Measurements from ENCODE around the gene GATAD2A. TPM values are rescaled to one million over a fixed set of nuclear protein-coding genes. Genes with fewer than 3 reads are reported as not detected.
"Not testable (repeated sequence)": the region's sequence is repeated elsewhere in the genome, so short reads cannot be mapped to it uniquely, and the experiment has no call there.

Gene GATAD2A
- total RNA-seq, 2 donors from 2014 or later, result 88.0 to 160 TPM

GRCh38 chr19:19443902-19444680, 38.6 kb downstream of the GATAD2A start:
- peaks cover 31% of the 10 kb centered on the region for H3K36me3 Mint-ChIP-seq (ENCODE audit: low read depth)
- H3K27ac Mint-ChIP-seq, result peak overlapping the region; percentile 54
- ATAC-seq (replicated peaks), result peak; percentile 87
- H3K4me1 Mint-ChIP-seq, result peaks cover 51% of the 10 kb centered on the region
- H3K9me3 Mint-ChIP-seq, result peaks cover 3% of the 10 kb centered on the region
- no peaks in the 10 kb centered on the region for H3K27me3 Mint-ChIP-seq
- peak overlapping the region; percentile 69 for H3K4me3 Mint-ChIP-seq

DNA sequence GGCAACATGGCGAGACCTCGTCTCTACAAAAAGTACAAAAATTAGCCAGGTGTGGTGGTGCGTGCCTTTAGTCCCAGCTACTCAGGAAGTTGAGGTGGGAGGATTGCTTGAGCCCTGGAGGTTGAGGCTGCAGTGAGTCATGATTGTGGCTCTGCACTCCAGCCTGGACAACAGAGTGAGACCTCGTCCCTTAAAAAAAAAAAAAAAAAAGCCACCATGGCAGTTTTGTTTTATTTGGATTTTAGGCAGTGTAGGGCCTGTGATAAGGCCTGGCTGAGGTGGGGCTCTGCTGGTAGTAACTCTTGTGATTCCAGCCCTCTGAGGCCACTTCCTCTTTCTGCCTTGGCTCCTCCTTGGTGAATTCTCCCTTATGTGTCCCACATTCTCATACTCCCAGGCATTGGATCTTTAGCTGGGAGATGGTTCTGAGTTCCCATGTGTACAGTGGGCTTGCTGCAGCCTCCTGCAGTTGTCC, 39.2 kb downstream of the GATAD2A start:
- H3K27me3 Mint-ChIP-seq, result no peaks in the 10 kb centered on the region
- peak overlapping the region; percentile 69 for H3K4me3 Mint-ChIP-seq
- H3K27ac Mint-ChIP-seq, result peak overlapping the region; percentile 54
- peaks cover 3% of the 10 kb centered on the region for H3K9me3 Mint-ChIP-seq
- H3K4me1 Mint-ChIP-seq, result peaks cover 50% of the 10 kb centered on the region
- ATAC-seq (replicated peaks), result peak; percentile 59
- H3K36me3 Mint-ChIP-seq (ENCODE audit: low read depth), result peaks cover 30% of the 10 kb centered on the region

- Mint-ChIP-seq H3K4me3 (peak overlapping the region; percentile 69), H3K27me3 (no peaks in the 10 kb centered on the region), H3K36me3 (ENCODE audit: low read depth) (peaks cover 24% of the 10 kb centered on the region), H3K9me3 (peaks cover 3% of the 10 kb centered on the region), H3K27ac (peak overlapping the region; percentile 54), H3K4me1 (peaks cover 50% of the 10 kb centered on the region)
- no peak for ATAC-seq (replicated peaks)
Observed at GRCh38 chr19:19445288-19445687, 39.8 kb downstream of the GATAD2A start.

GRCh38 chr19:19445911-19446361, 40.5 kb downstream of the GATAD2A start:
- peak; percentile 55 for ATAC-seq (replicated peaks)

GRCh38 chr19:19446655-19447437, 41.4 kb downstream of the GATAD2A start:
- Mint-ChIP-seq H3K9me3 (peaks cover 3% of the 10 kb centered on the region), H3K27me3 (no peaks in the 10 kb centered on the region), H3K4me1 (peaks cover 57% of the 10 kb centered on the region), H3K4me3 (peak overlapping the region; percentile 69), H3K36me3 (ENCODE audit: low read depth) (peaks cover 22% of the 10 kb centered on the region), H3K27ac (peak overlapping the region; percentile 54)
- no peak for ATAC-seq (replicated peaks)

More at GRCh38 chr19:19445911-19446361, 40.5 kb downstream of the GATAD2A start:
- Mint-ChIP-seq H3K4me1 (peaks cover 50% of the 10 kb centered on the region), H3K27ac (peak overlapping the region; percentile 54), H3K36me3 (ENCODE audit: low read depth) (peaks cover 22% of the 10 kb centered on the region), H3K9me3 (peaks cover 3% of the 10 kb centered on the region), H3K27me3 (no peaks in the 10 kb centered on the region), H3K4me3 (peak overlapping the region; percentile 69)

- Mint-ChIP-seq H3K27ac (peak overlapping the region; percentile 54), H3K4me3 (peak overlapping the region; percentile 69), H3K4me1 (peaks cover 63% of the 10 kb centered on the region)
Observed at GRCh38 chr19:19447536-19448237, 42.2 kb downstream of the GATAD2A start.

GRCh38 chr19:19448238-19448544, 42.7 kb downstream of the GATAD2A start:
- peaks cover 60% of the 10 kb centered on the region for H3K4me1 Mint-ChIP-seq
- peaks cover 3% of the 10 kb centered on the region for H3K9me3 Mint-ChIP-seq
- peaks cover 19% of the 10 kb centered on the region for H3K36me3 Mint-ChIP-seq (ENCODE audit: low read depth)
- no peak overlapping the region for H3K27ac Mint-ChIP-seq
- ATAC-seq (replicated peaks), result no peak
- peak overlapping the region; percentile 69 for H3K4me3 Mint-ChIP-seq
- no peaks in the 10 kb centered on the region for H3K27me3 Mint-ChIP-seq

More at GRCh38 chr19:19447536-19448237, 42.2 kb downstream of the GATAD2A start:
- H3K27me3 Mint-ChIP-seq, result no peaks in the 10 kb centered on the region
- peak; percentile 30 for ATAC-seq (replicated peaks)
- peaks cover 3% of the 10 kb centered on the region for H3K9me3 Mint-ChIP-seq
- peaks cover 22% of the 10 kb centered on the region for H3K36me3 Mint-ChIP-seq (ENCODE audit: low read depth)

DNA sequence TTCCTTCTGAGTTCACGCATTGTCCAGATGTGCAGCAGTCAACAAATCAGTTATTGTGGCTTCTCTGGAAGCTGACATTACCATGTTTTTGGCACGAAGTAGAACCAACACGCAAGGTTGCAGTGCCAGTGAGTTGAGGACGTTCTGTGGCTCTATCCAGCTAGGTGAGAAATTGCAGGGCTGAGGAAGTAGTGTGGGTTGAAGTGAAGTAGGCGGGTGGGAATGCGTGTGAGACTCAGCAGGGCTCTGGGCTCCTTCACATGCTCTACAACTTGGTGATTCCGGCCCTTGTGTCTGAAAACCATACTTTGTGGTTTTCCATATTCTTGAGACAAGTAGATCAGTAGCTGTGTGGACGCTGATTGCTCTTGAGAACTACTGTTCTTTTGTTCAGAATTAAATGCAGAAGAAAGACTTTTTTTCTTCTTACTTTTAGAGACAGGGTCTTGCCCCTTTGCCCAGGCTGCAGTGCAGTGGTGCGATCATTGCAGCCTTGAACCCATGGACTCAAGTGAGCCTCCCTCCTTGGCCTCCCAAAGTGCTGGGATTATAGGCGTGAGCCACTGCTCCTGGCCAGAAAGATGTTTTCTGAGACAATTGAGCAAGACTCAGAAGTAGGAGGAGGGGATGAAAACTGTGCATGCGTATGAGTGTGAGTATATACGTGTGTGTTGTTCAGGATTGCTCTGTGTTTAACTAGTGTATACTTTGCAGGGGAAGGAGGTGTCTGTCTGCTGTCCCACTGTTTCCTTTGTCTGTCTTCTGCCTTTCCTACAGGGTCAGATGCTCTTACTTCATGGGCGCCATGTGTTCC, 46.2 kb downstream of the GATAD2A start:
- H3K4me3 Mint-ChIP-seq, result peak overlapping the region; percentile 41
- H3K9me3 Mint-ChIP-seq, result no peaks in the 10 kb centered on the region
- ATAC-seq (replicated peaks), result peak; percentile 91
- no peaks in the 10 kb centered on the region for H3K36me3 Mint-ChIP-seq (ENCODE audit: low read depth)
- H3K27me3 Mint-ChIP-seq, result no peaks in the 10 kb centered on the region
- peaks cover 36% of the 10 kb centered on the region for H3K4me1 Mint-ChIP-seq
- H3K27ac Mint-ChIP-seq, result peak overlapping the region; percentile 13

DNA sequence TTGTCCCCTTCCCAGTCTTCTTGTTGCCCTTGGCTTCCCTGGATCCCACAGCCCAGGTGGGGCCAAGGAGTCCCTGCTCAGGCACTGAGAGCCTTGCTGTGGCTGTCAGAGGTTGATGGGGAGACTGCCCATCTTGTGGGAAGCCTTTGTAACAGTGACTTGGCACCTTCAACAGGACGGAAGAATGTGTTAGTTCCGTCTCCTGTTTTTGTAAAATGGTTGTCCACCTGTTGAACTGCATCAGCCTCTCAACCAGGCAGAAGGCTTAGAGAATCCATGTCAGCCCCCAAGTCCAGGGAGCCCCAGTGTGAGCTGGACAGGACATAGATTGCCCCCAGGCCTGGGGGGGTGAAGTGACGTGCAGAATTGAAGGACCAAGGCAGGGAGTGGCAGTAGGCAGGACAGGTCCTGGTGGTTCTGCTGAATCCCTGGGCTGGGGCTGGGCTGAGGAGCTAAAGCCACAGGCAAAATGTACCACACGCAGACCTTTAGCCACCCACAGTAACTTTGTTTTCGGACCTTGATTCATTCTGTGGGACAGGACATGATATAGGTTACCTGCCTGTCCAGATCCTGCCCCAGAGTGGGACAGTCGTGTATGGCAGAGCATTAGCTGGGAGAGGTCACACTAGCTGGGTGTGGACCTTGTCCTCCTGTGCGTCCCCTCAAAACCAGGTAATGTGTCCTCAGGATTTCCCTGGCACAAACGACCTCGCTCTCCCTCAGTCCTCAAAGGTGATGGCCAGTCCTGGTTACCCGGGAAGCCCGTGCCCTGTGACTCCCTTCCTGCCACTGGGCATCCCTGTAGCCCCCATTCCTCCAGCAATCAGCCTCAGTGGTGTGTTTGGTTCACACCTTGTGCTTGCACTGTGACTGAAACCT, 47.0 kb downstream of the GATAD2A start:
- no peak for ATAC-seq (replicated peaks)
- H3K4me3 Mint-ChIP-seq, result peak overlapping the region; percentile 41
- H3K27me3 Mint-ChIP-seq, result no peaks in the 10 kb centered on the region
- H3K9me3 Mint-ChIP-seq, result no peaks in the 10 kb centered on the region
- H3K27ac Mint-ChIP-seq, result peak overlapping the region; percentile 13
- H3K4me1 Mint-ChIP-seq, result peaks cover 27% of the 10 kb centered on the region
- no peaks in the 10 kb centered on the region for H3K36me3 Mint-ChIP-seq (ENCODE audit: low read depth)

GRCh38 chr19:19453125-19453454, 47.6 kb downstream of the GATAD2A start:
- Mint-ChIP-seq H3K4me3 (no peak overlapping the region), H3K9me3 (no peaks in the 10 kb centered on the region), H3K4me1 (peaks cover 24% of the 10 kb centered on the region), H3K36me3 (ENCODE audit: low read depth) (peaks cover 2% of the 10 kb centered on the region), H3K27ac (no peak overlapping the region), H3K27me3 (no peaks in the 10 kb centered on the region)
- ATAC-seq (replicated peaks), result no peak

DNA sequence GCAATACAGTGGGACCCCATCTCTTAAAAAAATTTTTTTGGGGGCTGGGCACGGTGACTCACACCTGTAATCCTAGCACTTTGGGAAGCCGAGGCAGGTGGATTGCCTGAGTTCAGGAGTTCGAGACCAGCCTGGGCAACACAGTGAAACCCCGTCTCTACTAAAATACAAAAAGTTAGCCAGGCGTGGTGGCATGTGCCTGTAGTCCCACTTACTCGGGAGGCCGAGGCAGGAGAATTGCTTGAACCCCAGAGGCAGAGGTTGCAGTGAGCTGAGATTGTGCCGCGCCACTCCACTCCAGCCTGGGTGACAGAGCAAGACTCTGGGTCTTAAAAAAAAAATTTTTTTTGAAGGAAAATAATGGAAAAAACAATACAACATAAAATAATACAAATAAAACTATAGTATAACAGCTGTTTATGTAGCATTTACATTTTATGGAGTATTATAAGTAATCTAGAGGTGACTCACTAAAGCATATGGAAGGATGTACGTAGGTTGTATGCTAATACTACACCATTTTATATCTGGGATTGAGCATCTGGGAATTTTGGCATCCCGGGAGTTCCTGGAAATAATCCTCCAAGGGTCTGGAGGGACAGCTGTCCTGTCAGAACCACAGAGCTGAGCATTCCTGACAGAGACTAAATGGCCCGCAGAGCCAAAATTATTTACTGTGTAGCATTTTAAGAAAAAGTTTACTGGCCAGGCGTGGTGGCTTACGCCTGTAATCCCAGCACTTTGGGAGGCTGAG, 49.9 kb downstream of the GATAD2A start:
- Mint-ChIP-seq H3K4me1 (peaks cover 42% of the 10 kb centered on the region), H3K36me3 (ENCODE audit: low read depth) (peaks cover 12% of the 10 kb centered on the region)
- not testable (repeated sequence) for H3K4me3 Mint-ChIP-seq; H3K27ac Mint-ChIP-seq; ATAC-seq (replicated peaks); H3K9me3 Mint-ChIP-seq; H3K27me3 Mint-ChIP-seq

GRCh38 chr19:19457671-19458070, 52.2 kb downstream of the GATAD2A start:
- Mint-ChIP-seq H3K36me3 (ENCODE audit: low read depth) (peaks cover 12% of the 10 kb centered on the region), H3K9me3 (no peaks in the 10 kb centered on the region), H3K4me1 (peaks cover 46% of the 10 kb centered on the region), H3K27me3 (no peaks in the 10 kb centered on the region), H3K27ac (peak overlapping the region; percentile 89), H3K4me3 (peak overlapping the region; percentile 90)
- no peak for ATAC-seq (replicated peaks)
